ENCODE data around the gene PLXNA4.

The PLXNA4 gene

GRCh38 chr7:132164558-132165125 lies 411.6 kb downstream of the PLXNA4 start:
- TF ChIP-seq, protein P1, sequence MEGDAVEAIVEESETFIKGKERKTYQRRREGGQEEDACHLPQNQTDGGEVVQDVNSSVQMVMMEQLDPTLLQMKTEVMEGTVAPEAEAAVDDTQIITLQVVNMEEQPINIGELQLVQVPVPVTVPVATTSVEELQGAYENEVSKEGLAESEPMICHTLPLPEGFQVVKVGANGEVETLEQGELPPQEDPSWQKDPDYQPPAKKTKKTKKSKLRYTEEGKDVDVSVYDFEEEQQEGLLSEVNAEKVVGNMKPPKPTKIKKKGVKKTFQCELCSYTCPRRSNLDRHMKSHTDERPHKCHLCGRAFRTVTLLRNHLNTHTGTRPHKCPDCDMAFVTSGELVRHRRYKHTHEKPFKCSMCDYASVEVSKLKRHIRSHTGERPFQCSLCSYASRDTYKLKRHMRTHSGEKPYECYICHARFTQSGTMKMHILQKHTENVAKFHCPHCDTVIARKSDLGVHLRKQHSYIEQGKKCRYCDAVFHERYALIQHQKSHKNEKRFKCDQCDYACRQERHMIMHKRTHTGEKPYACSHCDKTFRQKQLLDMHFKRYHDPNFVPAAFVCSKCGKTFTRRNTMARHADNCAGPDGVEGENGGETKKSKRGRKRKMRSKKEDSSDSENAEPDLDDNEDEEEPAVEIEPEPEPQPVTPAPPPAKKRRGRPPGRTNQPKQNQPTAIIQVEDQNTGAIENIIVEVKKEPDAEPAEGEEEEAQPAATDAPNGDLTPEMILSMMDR (conservative IDR thresholded peaks at IDR 0.05) = no peak
- H3K27ac ChIP-seq = no peak overlapping the region

DNA sequence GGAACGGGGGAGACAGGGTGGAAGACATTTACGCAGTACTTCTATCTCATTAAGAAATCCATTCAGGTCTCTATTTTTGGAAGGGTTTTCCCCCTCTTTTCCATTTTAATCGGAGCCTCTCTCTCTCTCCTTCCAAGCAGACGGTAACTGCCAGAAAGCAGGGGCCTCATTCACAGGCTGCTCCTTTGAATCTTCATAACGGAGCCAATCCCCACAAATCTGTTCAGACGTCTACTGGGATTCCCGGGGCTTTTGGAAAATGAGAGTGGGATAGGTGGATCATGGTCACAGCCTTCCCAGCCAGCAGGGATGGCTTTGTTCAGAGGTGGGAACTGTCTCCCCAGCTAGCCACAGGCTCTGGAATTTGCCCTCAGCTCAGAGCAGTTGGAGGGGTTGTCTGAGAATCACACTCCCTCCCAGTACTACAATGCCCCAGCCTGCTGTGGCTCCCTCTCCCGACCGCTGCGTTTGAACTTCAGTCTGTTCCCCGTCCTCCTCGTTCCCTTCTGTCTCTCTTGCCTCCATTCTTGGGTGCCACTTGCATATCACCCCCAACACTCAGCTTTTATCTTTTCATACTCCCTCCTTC lies 413.6 kb downstream of the PLXNA4 start:
- TF ChIP-seq, protein P1 (conservative IDR thresholded peaks at IDR 0.05) = no peak
- no peak overlapping the region for H3K27ac ChIP-seq

DNA sequence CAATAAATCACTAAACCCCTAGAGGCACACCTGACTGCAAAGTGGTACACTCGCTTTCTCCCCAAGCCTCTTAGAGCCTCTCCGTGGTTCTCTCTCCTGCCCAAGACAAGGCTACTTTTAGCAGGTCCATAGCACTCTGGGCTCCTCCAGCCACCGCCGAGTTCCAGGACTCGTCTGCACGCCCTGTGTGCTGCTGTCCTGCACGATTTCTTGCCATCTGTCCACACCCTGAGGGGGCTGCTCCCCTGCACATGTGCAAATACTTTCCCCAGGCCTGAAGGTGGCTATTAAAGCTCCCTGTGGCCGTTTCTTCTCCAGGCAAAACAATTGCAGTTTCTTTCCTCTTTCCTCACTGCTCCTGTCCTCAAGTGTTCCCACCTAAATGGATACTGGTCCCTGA lies 414.3 kb downstream of the PLXNA4 start:
- H3K27ac ChIP-seq = no peak overlapping the region
- TF ChIP-seq, protein P1 (conservative IDR thresholded peaks at IDR 0.05) = no peak

GRCh38 chr7:132161533-132161915 lies 414.7 kb downstream of the PLXNA4 start:
- no peak overlapping the region for H3K27ac ChIP-seq
- TF ChIP-seq, protein P1 (conservative IDR thresholded peaks at IDR 0.05) = no peak

DNA sequence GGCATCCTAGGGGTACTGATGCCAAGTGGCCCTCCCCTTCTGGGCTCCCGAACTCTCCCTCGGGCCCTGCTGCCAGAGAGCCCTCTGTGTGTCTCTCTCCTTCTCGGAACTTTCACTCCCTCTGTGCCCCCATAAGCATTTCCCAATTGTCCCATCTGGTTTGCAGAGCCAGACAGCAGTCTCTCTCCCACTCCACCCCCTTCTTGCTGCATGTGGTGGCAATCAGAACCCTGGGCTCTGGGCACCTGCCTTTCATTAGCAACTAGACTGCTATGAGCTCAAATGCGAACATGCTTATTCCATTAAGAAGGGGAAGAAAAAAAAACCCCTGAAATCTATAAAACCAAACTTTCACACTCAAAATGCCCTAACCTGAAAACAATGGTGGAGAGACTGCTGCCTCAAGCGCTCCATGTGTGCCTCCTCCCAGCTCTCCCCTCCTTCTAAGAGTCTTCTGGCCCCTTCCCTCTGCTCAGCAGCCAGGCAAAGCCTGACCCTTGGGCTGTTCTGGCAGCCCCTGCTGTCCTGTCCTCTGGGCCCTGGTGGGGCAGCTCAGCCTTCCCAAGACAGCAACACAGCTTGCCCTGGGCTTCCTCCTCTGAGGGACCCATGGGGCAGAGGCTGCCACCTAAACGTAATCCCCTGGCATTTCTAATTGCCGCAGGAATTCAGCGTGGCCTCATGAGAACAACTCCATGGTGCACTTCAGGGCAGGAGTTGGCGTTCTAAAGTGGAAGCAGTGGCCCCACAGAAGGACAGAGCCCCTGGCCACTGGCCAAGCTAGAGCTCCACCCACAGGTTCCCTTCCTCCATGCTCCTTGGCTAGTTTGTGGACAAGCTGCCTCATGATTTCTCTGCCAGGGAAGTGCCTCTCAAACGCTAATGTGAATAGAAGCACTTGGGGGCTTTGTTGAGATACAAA lies 415.4 kb downstream of the PLXNA4 start:
- TF ChIP-seq, protein P1 (conservative IDR thresholded peaks at IDR 0.05) = no peak
- no peak overlapping the region for H3K27ac ChIP-seq

- no peak overlapping the region for H3K27ac ChIP-seq
- TF ChIP-seq, protein P1 (conservative IDR thresholded peaks at IDR 0.05) = no peak
These were observed 417.4 kb downstream of the PLXNA4 start for GRCh38 chr7:132158841-132159240.

DNA sequence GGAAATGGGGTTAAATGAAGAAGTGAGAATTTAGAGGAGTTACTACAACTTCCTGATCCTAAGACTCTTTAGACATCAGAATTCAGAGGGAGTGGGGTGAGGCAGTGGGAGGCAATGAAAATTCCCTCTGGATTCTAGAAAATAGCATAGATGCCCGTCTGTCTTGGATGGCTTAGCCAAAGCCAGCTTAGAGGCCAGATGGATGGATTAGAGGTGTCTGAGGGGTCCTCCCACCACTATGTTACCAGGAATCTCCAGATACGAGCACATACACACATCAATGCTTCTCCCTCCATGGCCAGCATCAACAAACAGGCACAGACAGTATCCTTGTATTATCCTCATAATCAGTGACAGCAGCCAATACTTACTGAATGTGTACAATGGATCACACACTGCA lies 418.1 kb downstream of the PLXNA4 start:
- no peak overlapping the region for H3K27ac ChIP-seq
- TF ChIP-seq, protein P1 (conservative IDR thresholded peaks at IDR 0.05) = no peak
